Neuronal stem cell (in vitro differentiated cells): Measurements from ENCODE around the gene ANKFY1.
"Not testable (repeated sequence)": the region's sequence is repeated elsewhere in the genome, so short reads cannot be mapped to it uniquely, and the experiment has no call there.

Source experiments
- DNase-seq: peaks from one replicate; pipeline ENCODE4 v3.0.0-alpha.2; 2013; ENCODE audit warnings: low spot score
- H2AFZ ChIP-seq: one replicate; pipeline ENCODE4 v1.6.1; 2013; ENCODE audit warnings: mild to moderate bottlenecking, low read length, inconsistent platforms
- H2AK5ac ChIP-seq: 2 replicates; pipeline ENCODE4 v1.6.1; 2013; ENCODE audit warnings: low read depth, mild to moderate bottlenecking, inconsistent platforms, low read length, moderate library complexity, mixed read lengths
- H2BK120ac ChIP-seq: 2 replicates; pipeline ENCODE4 v1.6.1; 2013; ENCODE audit warnings: low read depth, mild to moderate bottlenecking, inconsistent platforms, low read length, moderate library complexity, mixed read lengths
- H2BK12ac ChIP-seq: one replicate; pipeline ENCODE4 v1.6.1; 2013; ENCODE audit warnings: low read length, inconsistent platforms
- H2BK15ac ChIP-seq: 2 replicates; pipeline ENCODE4 v1.6.1; 2013; ENCODE audit warnings: mild to moderate bottlenecking, low read length, inconsistent platforms, mixed read lengths
- H2BK5ac ChIP-seq: one replicate; pipeline ENCODE4 v1.6.1; 2013; ENCODE audit warnings: inconsistent platforms, mild to moderate bottlenecking, low read length, moderate library complexity
- H3K14ac ChIP-seq: one replicate; pipeline ENCODE4 v1.6.1; 2013; ENCODE audit warnings: low read length, inconsistent platforms
- H3K18ac ChIP-seq: 2 replicates; pipeline ENCODE4 v1.6.1; 2013; ENCODE audit warnings: low read length, inconsistent platforms
- H3K23ac ChIP-seq: 2 replicates; pipeline ENCODE4 v1.6.1; 2013; ENCODE audit warnings: low read depth, mild to moderate bottlenecking, mixed read lengths, low read length, inconsistent platforms; ENCODE audit not compliant: poor library complexity
- H3K27ac ChIP-seq: replicated peaks from 3 replicates; pipeline ENCODE4 v1.5.1; 2013; ENCODE audit warnings: low read length, inconsistent platforms
- H3K27me3 ChIP-seq, 3 experiments: 2 replicates each; pipeline ENCODE4 v1.6.1; 2013; ENCODE audit warnings: low read length in 3 of 3, mild to moderate bottlenecking in 2 of 3, inconsistent platforms in 1 of 3, low read depth in 1 of 3, mixed read lengths in 1 of 3, moderate library complexity in 1 of 3; ENCODE audit not compliant: control insufficient read depth in 3 of 3, insufficient read depth in 3 of 3
- H3K36me3 ChIP-seq, 2 donors: replicated peaks in 1 of 2; 2 replicates each; pipeline ENCODE4 v1.6.1; 2013; ENCODE audit warnings: low read length in 2 of 2; ENCODE audit not compliant: control insufficient read depth in 2 of 2, insufficient read depth in 2 of 2
- H3K4ac ChIP-seq: 2 replicates; pipeline ENCODE4 v1.6.1; 2013; ENCODE audit warnings: inconsistent platforms, mild to moderate bottlenecking, low read length, moderate library complexity
- H3K4me1 ChIP-seq, 2 donors: 1 replicate in 1 of 2; 2 replicates in 1 of 2; pipeline ENCODE4 v1.6.1; 2013; ENCODE audit warnings: low read length in 2 of 2, low read depth in 1 of 2; ENCODE audit not compliant: control insufficient read depth in 2 of 2, insufficient read depth in 1 of 2
- H3K4me2 ChIP-seq: one replicate; pipeline ENCODE4 v1.6.1; 2013; ENCODE audit warnings: mild to moderate bottlenecking, low read length, inconsistent platforms; ENCODE audit not compliant: insufficient read depth, poor library complexity, severe bottlenecking
- H3K4me3 ChIP-seq, 2 donors: 2 replicates each; pipeline ENCODE4 v1.5.1; 2013; ENCODE audit warnings: low read length in 2 of 2, mild to moderate bottlenecking in 2 of 2, inconsistent platforms in 1 of 2, moderate library complexity in 1 of 2
- H3K79me1 ChIP-seq: one replicate; pipeline ENCODE4 v1.6.1; 2013; ENCODE audit warnings: low read depth, mild to moderate bottlenecking, inconsistent platforms, low read length, moderate library complexity
- H3K9ac ChIP-seq: one replicate; pipeline ENCODE4 v1.6.1; 2013; ENCODE audit warnings: mild to moderate bottlenecking, low read depth, low read length, inconsistent platforms; ENCODE audit not compliant: poor library complexity
- H3K9me3 ChIP-seq, 2 donors: replicated peaks in 1 of 2; 2 replicates each; pipeline versions ENCODE3 to v1.6.1; 2013; ENCODE audit warnings: low read length in 2 of 2, mild to moderate bottlenecking in 2 of 2, inconsistent platforms in 1 of 2, low read depth in 1 of 2, mixed read lengths in 1 of 2, moderate library complexity in 1 of 2; ENCODE audit not compliant: control insufficient read depth in 2 of 2, insufficient read depth in 1 of 2
- H4K8ac ChIP-seq: one replicate; pipeline ENCODE4 v1.6.1; 2013; ENCODE audit warnings: low read depth, mild to moderate bottlenecking, inconsistent platforms, low read length, moderate library complexity
- H4K91ac ChIP-seq: one replicate; pipeline ENCODE4 v1.6.1; 2013; ENCODE audit warnings: low read length, low read depth, mild to moderate bottlenecking, inconsistent platforms; ENCODE audit not compliant: poor library complexity
- WGBS, 2 donors: extraction: QIAGEN DNeasy Blood & Tissue Kit; methylation state at CpG; one replicate each; pipeline ENCODE4 v1.1.7; 2013; ENCODE audit warnings: missing lambda C conversion rate in 2 of 2, mixed read lengths in 1 of 2; ENCODE audit not compliant: insufficient read length in 2 of 2, insufficient replicate concordance in 1 of 2; ENCODE audit errors: extremely low coverage in 2 of 2; 5-methylcytosine and 5-hydroxymethylcytosine counted together

The ANKFY1 gene

GRCh38 chr17:4195306-4195705 is 68.5 kb downstream of the ANKFY1 start:
- H3K4ac ChIP-seq = no peak overlapping the region
- H3K36me3 ChIP-seq = peaks cover 15 to 75% of the 10 kb centered on the region in 2 donors
- no peak overlapping the region for H3K4me2 ChIP-seq
- H3K23ac ChIP-seq = no peak overlapping the region
- H3K18ac ChIP-seq = no peak overlapping the region
- H2BK5ac ChIP-seq = no peak overlapping the region
- H3K9ac ChIP-seq = no peak overlapping the region
- H2BK15ac ChIP-seq = no peak overlapping the region
- WGBS, 2 donors = no CpG with 5 or more reads among the region's 10 CpGs
- no peak overlapping the region for H2AK5ac ChIP-seq
- H4K91ac ChIP-seq = no peak overlapping the region
- H2BK12ac ChIP-seq = no peak overlapping the region
- no peak overlapping the region for H4K8ac ChIP-seq
- H2AFZ ChIP-seq = no peak overlapping the region
- no peak overlapping the region for H3K4me3 ChIP-seq
- H3K79me1 ChIP-seq = no peaks in the 10 kb centered on the region
- H3K4me1 ChIP-seq = no peaks in the 10 kb centered on the region
- H3K14ac ChIP-seq = no peak overlapping the region
- H2BK120ac ChIP-seq = no peak overlapping the region
- no peak for DNase-seq
- no peak overlapping the region for H3K27ac ChIP-seq
- H3K9me3 ChIP-seq = peaks cover 0 to 2% of the 10 kb centered on the region in 2 donors
- H3K27me3 ChIP-seq = no peaks in the 10 kb centered on the region

- no peak overlapping the region for H2AK5ac ChIP-seq
- H2BK15ac ChIP-seq = no peak overlapping the region
- no peak overlapping the region for H2BK120ac ChIP-seq
- no peaks in the 10 kb centered on the region for H3K4me1 ChIP-seq
- no peak overlapping the region for H3K18ac ChIP-seq
- H3K27me3 ChIP-seq = no peaks in the 10 kb centered on the region
- no peaks in the 10 kb centered on the region for H3K79me1 ChIP-seq
- no peak overlapping the region for H2BK12ac ChIP-seq
- H3K27ac ChIP-seq = no peak overlapping the region
- H3K4ac ChIP-seq = no peak overlapping the region
- H3K4me2 ChIP-seq = no peak overlapping the region
- no peak overlapping the region for H3K14ac ChIP-seq
- no peak for DNase-seq
- no CpG with 5 or more reads among the region's 15 CpGs for WGBS, 2 donors
- no peak overlapping the region for H4K8ac ChIP-seq
- H2AFZ ChIP-seq = no peak overlapping the region
- no peak overlapping the region for H3K23ac ChIP-seq
- peaks cover 17 to 76% of the 10 kb centered on the region in 2 donors for H3K36me3 ChIP-seq
- no peak overlapping the region for H4K91ac ChIP-seq
- no peak overlapping the region for H2BK5ac ChIP-seq
- peaks cover 0 to 2% of the 10 kb centered on the region in 2 donors for H3K9me3 ChIP-seq
- H3K9ac ChIP-seq = no peak overlapping the region
- peak overlapping the region in 1 of 2 donors; percentile 40 for H3K4me3 ChIP-seq
These were observed 69.0 kb downstream of the ANKFY1 start for GRCh38 chr17:4194796-4195195.

- H3K27ac ChIP-seq, H2BK12ac ChIP-seq, H3K9ac ChIP-seq, H2AK5ac ChIP-seq, H4K91ac ChIP-seq, H3K79me1 ChIP-seq, H3K27me3 ChIP-seq, H3K4me3 ChIP-seq, H2BK120ac ChIP-seq, H3K4me2 ChIP-seq, H2BK5ac ChIP-seq, H3K18ac ChIP-seq, H3K4me1 ChIP-seq, DNase-seq, H3K14ac ChIP-seq, H2AFZ ChIP-seq, H3K4ac ChIP-seq, H4K8ac ChIP-seq, H3K9me3 ChIP-seq, H3K23ac ChIP-seq, H2BK15ac ChIP-seq: not testable (repeated sequence)
- no CpG with 5 or more reads among the region's 7 CpGs for WGBS, 2 donors
- peaks cover 30 to 81% of the 10 kb centered on the region in 2 donors for H3K36me3 ChIP-seq
These were observed 73.0 kb downstream of the ANKFY1 start for GRCh38 chr17:4190791-4191190.

- no peak overlapping the region for H3K18ac ChIP-seq
- H3K23ac ChIP-seq = no peak overlapping the region
- no peak overlapping the region for H4K8ac ChIP-seq
- H3K9me3 ChIP-seq = no peaks in the 10 kb centered on the region
- DNase-seq = no peak
- no peak overlapping the region for H3K4me2 ChIP-seq
- no peaks in the 10 kb centered on the region for H3K79me1 ChIP-seq
- no peak overlapping the region for H3K4me3 ChIP-seq
- H3K27me3 ChIP-seq = no peaks in the 10 kb centered on the region
- no peaks in the 10 kb centered on the region for H3K4me1 ChIP-seq
- no peak overlapping the region for H2AK5ac ChIP-seq
- H3K14ac ChIP-seq = no peak overlapping the region
- H4K91ac ChIP-seq = no peak overlapping the region
- no peak overlapping the region for H2BK15ac ChIP-seq
- H3K36me3 ChIP-seq = peaks cover 29 to 80% of the 10 kb centered on the region in 2 donors
- no CpG with 5 or more reads among the region's 10 CpGs for WGBS, 2 donors
- H3K27ac ChIP-seq = no peak overlapping the region
- no peak overlapping the region for H2BK120ac ChIP-seq
- H2BK5ac ChIP-seq = no peak overlapping the region
- peak overlapping the region; percentile 21 for H3K9ac ChIP-seq
- no peak overlapping the region for H2AFZ ChIP-seq
- H3K4ac ChIP-seq = no peak overlapping the region
- no peak overlapping the region for H2BK12ac ChIP-seq
These were observed 74.5 kb downstream of the ANKFY1 start for GRCh38 chr17:4189280-4189679.
